Measurements from ENCODE around the gene RPL28. TPM values are rescaled to one million over a fixed set of nuclear protein-coding genes. Genes with fewer than 3 reads are reported as not detected.

The RPL28 gene
- total and polyA plus RNA-seq, 2 of the 13 experiments (the other 11 are each of a cell fraction or from before 2014, with no cell fraction given) = 105 to 420 TPM

DNA sequence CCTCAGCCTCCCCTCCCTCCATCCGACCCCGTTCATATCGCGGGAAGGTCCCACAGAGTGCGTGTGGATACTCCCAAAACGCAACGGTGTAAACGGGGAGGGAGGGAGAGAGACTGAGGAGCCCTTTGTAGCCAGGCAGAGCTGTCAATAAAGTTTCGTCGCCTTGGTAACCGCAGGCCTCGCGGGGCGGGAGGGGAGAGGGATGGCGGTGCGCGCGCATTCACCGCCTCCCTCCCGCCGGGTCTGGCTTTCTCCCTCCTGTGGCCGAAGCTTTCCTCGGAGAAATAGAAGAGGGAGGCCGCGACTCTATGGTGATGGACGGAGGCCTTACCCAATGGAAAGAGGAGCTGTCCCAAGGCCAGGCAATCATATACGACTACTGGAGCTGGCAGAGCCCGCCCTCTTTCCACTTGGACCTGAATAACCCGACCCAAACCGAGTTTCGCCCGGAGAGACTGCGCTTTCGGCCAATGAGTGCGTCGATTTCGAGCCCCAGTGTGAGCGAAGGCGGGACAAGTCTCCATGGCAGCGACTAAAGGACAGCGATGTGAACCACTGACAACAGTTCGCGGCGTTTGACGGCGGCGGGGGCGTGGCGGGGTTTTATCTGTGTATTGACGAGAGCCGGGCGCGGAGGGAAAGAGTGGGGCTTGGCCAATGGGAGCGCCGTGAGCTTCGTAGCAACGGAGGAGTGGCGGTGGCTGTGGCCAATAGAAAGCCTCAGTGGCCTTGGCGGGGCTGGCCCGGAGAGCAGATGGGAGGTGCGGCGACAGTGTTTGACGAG, 46.4 kb upstream of the RPL28 start, which contains the start of gene KMT5C (continued):
- TF ChIP-seq ZNF839 (CRISPR knock-in tag; IDR thresholded peaks at IDR 0.05; ENCODE audit: borderline replicate concordance) (no peak), ZXDC (CRISPR knock-in tag; IDR thresholded peaks at IDR 0.05) (no peak), ZNF629 (CRISPR knock-in tag; conservative IDR thresholded peaks at IDR 0.05) (no peak), ZNF331 (CRISPR knock-in tag; IDR thresholded peaks at IDR 0.05) (no peak), NCOR1 (IDR thresholded peaks at IDR 0.05; ENCODE audit: borderline replicate concordance, low read length) (no peak), GMEB2 (CRISPR knock-in tag; IDR thresholded peaks at IDR 0.05; ENCODE audit: low read depth) (no peak), ADNP (CRISPR knock-in tag; IDR thresholded peaks at IDR 0.05) (no peak), ZNF333 (CRISPR knock-in tag; IDR thresholded peaks at IDR 0.05; ENCODE audit: borderline replicate concordance) (no peak), ZNF672 (CRISPR knock-in tag; IDR thresholded peaks at IDR 0.05) (no peak), REPIN1 (CRISPR knock-in tag; IDR thresholded peaks at IDR 0.05; ENCODE audit: borderline replicate concordance, low read depth) (0 out of 2 replicates have a peak, but pooled peaks have one; percentile 41), ZNF552 (CRISPR knock-in tag; IDR thresholded peaks at IDR 0.05; ENCODE audit: borderline replicate concordance) (no peak), HOMEZ (CRISPR knock-in tag; IDR thresholded peaks at IDR 0.05; ENCODE audit: low read depth) (no peak), HNRNPLL (IDR thresholded peaks at IDR 0.05; ENCODE audit: low read depth, low read length, poor library complexity, severe bottlenecking) (peak; percentile 67), ZNF746 (CRISPR knock-in tag; IDR thresholded peaks at IDR 0.05) (no peak), ELF4 (CRISPR knock-in tag; IDR thresholded peaks at IDR 0.05; ENCODE audit: borderline replicate concordance) (no peak)
- TF ChIP-seq, protein P1, sequence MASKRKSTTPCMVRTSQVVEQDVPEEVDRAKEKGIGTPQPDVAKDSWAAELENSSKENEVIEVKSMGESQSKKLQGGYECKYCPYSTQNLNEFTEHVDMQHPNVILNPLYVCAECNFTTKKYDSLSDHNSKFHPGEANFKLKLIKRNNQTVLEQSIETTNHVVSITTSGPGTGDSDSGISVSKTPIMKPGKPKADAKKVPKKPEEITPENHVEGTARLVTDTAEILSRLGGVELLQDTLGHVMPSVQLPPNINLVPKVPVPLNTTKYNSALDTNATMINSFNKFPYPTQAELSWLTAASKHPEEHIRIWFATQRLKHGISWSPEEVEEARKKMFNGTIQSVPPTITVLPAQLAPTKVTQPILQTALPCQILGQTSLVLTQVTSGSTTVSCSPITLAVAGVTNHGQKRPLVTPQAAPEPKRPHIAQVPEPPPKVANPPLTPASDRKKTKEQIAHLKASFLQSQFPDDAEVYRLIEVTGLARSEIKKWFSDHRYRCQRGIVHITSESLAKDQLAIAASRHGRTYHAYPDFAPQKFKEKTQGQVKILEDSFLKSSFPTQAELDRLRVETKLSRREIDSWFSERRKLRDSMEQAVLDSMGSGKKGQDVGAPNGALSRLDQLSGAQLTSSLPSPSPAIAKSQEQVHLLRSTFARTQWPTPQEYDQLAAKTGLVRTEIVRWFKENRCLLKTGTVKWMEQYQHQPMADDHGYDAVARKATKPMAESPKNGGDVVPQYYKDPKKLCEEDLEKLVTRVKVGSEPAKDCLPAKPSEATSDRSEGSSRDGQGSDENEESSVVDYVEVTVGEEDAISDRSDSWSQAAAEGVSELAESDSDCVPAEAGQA (IDR thresholded peaks at IDR 0.05; ENCODE audit: low read depth) = peak; percentile 77
- TF ChIP-seq, protein P1 (CRISPR knock-in tag; IDR thresholded peaks at IDR 0.05; ENCODE audit: borderline replicate concordance) = no peak

All from HepG2 (cell line).